ENCODE data around the gene MAML2.

MAML2 gene

GRCh38 chr11:96091476-96091875, 251.5 kb downstream of the MAML2 start:
- Histone ChIP-seq H3K36me3 (no peaks in the 10 kb centered on the region), H3K27ac (no peak overlapping the region), H3K9me3 (no peaks in the 10 kb centered on the region), H3K4me1 (no peaks in the 10 kb centered on the region), H3K4me2 (no peak overlapping the region), H3K9ac (no peak overlapping the region), H4K20me1 (no peaks in the 10 kb centered on the region), H3K4me3 (no peak overlapping the region), H3K27me3 (no peaks in the 10 kb centered on the region)
- no peak for TF ChIP-seq Cebpa-rat (IDR thresholded peaks at IDR 0.05)

- Histone ChIP-seq H3K4me2 (no peak overlapping the region), H3K27me3 (no peaks in the 10 kb centered on the region), H3K36me3 (no peaks in the 10 kb centered on the region), H3K9ac (no peak overlapping the region), H4K20me1 (no peaks in the 10 kb centered on the region), H3K4me3 (no peak overlapping the region), H3K27ac (no peak overlapping the region), H3K4me1 (no peaks in the 10 kb centered on the region), H3K9me3 (no peaks in the 10 kb centered on the region)
- TF ChIP-seq Cebpa-rat (IDR thresholded peaks at IDR 0.05), result no peak
Observed at GRCh38 chr11:96090711-96091110, 252.3 kb downstream of the MAML2 start.

GRCh38 chr11:96088914-96089313, 254.1 kb downstream of the MAML2 start:
- Histone ChIP-seq H3K4me3 (no peak overlapping the region), H3K9ac (no peak overlapping the region), H4K20me1 (no peaks in the 10 kb centered on the region), H3K27me3 (no peaks in the 10 kb centered on the region), H3K36me3 (no peaks in the 10 kb centered on the region), H3K27ac (no peak overlapping the region), H3K9me3 (no peaks in the 10 kb centered on the region), H3K4me2 (no peak overlapping the region), H3K4me1 (no peaks in the 10 kb centered on the region)
- TF ChIP-seq Cebpa-rat (IDR thresholded peaks at IDR 0.05), result no peak

- Histone ChIP-seq H3K4me1 (no peaks in the 10 kb centered on the region), H3K4me2 (no peak overlapping the region), H3K27ac (no peak overlapping the region), H4K20me1 (no peaks in the 10 kb centered on the region), H3K27me3 (no peaks in the 10 kb centered on the region; the same call in 1 of the 2 replicates), H3K9ac (no peak overlapping the region), H3K36me3 (no peaks in the 10 kb centered on the region), H3K4me3 (no peak overlapping the region), H3K9me3 (no peaks in the 10 kb centered on the region)
- TF ChIP-seq Cebpa-rat (IDR thresholded peaks at IDR 0.05), result no peak
Observed at GRCh38 chr11:96086111-96086510, 256.9 kb downstream of the MAML2 start.

- no peak for TF ChIP-seq Cebpa-rat (IDR thresholded peaks at IDR 0.05)
- Histone ChIP-seq H3K9ac (no peak overlapping the region), H3K36me3 (no peaks in the 10 kb centered on the region), H3K27me3 (no peaks in the 10 kb centered on the region; the same call in 1 of the 2 replicates), H3K4me3 (no peak overlapping the region), H3K9me3 (no peaks in the 10 kb centered on the region), H3K4me1 (no peaks in the 10 kb centered on the region), H3K4me2 (no peak overlapping the region), H3K27ac (no peak overlapping the region), H4K20me1 (no peaks in the 10 kb centered on the region)
Observed at GRCh38 chr11:96085319-96085930, 257.6 kb downstream of the MAML2 start.

GRCh38 chr11:96084610-96085318, 258.2 kb downstream of the MAML2 start:
- Histone ChIP-seq H3K36me3 (no peaks in the 10 kb centered on the region), H3K4me1 (no peaks in the 10 kb centered on the region), H3K27ac (no peak overlapping the region), H3K4me2 (no peak overlapping the region), H3K9me3 (no peaks in the 10 kb centered on the region), H3K9ac (no peak overlapping the region), H3K27me3 (no peaks in the 10 kb centered on the region; the same call in 1 of the 2 replicates), H4K20me1 (no peaks in the 10 kb centered on the region), H3K4me3 (no peak overlapping the region)
- TF ChIP-seq Cebpa-rat (IDR thresholded peaks at IDR 0.05), result no peak

GRCh38 chr11:96082936-96083335, 260.1 kb downstream of the MAML2 start:
- Histone ChIP-seq H3K4me1 (no peaks in the 10 kb centered on the region), H3K27ac (no peak overlapping the region), H3K36me3 (no peaks in the 10 kb centered on the region), H4K20me1 (no peaks in the 10 kb centered on the region), H3K9me3 (no peaks in the 10 kb centered on the region), H3K9ac (no peak overlapping the region), H3K4me3 (no peak overlapping the region), H3K27me3 (no peaks in the 10 kb centered on the region; the same call in 1 of the 2 replicates), H3K4me2 (no peak overlapping the region)
- no peak for TF ChIP-seq Cebpa-rat (IDR thresholded peaks at IDR 0.05)

GRCh38 chr11:96082002-96082899, 260.7 kb downstream of the MAML2 start:
- Histone ChIP-seq H3K27me3 (no peaks in the 10 kb centered on the region; the same call in 1 of the 2 replicates), H4K20me1 (no peaks in the 10 kb centered on the region), H3K4me2 (no peak overlapping the region), H3K27ac (no peak overlapping the region), H3K36me3 (no peaks in the 10 kb centered on the region), H3K4me1 (no peaks in the 10 kb centered on the region), H3K9ac (no peak overlapping the region), H3K9me3 (no peaks in the 10 kb centered on the region), H3K4me3 (no peak overlapping the region)
- no peak for TF ChIP-seq Cebpa-rat (IDR thresholded peaks at IDR 0.05)

GRCh38 chr11:96081561-96081960, 261.4 kb downstream of the MAML2 start:
- no peak overlapping the region for H3K4me2 ChIP-seq
- no peaks in the 10 kb centered on the region; the same call in 1 of the 2 replicates for H3K27me3 ChIP-seq
- no peak overlapping the region for H3K27ac ChIP-seq
- no peaks in the 10 kb centered on the region for H3K4me1 ChIP-seq
- no peaks in the 10 kb centered on the region for H3K9me3 ChIP-seq
- no peaks in the 10 kb centered on the region for H4K20me1 ChIP-seq
- no peak overlapping the region for H3K9ac ChIP-seq
- no peak for TF ChIP-seq Cebpa-rat (IDR thresholded peaks at IDR 0.05)
- H3K4me3 ChIP-seq, result no peak overlapping the region
- no peaks in the 10 kb centered on the region for H3K36me3 ChIP-seq

GRCh38 chr11:96079691-96080090, 263.3 kb downstream of the MAML2 start:
- no peak overlapping the region for H3K27ac ChIP-seq
- no peaks in the 10 kb centered on the region; the same call in 1 of the 2 replicates for H3K27me3 ChIP-seq
- no peaks in the 10 kb centered on the region for H3K9me3 ChIP-seq
- no peak overlapping the region for H3K4me3 ChIP-seq
- peaks cover 11% of the 10 kb centered on the region for H3K4me1 ChIP-seq
- H3K36me3 ChIP-seq, result no peaks in the 10 kb centered on the region
- H4K20me1 ChIP-seq, result no peaks in the 10 kb centered on the region
- no peak overlapping the region for H3K4me2 ChIP-seq
- no peak overlapping the region for H3K9ac ChIP-seq
- TF ChIP-seq Cebpa-rat (IDR thresholded peaks at IDR 0.05), result no peak
